PC-9 (cell line): ENCODE data around the gene DHRSX. TPM values are rescaled to one million over a fixed set of nuclear protein-coding genes. Genes with fewer than 3 reads are reported as not detected.
"Not testable (repeated sequence)": the region's sequence is repeated elsewhere in the genome, so short reads cannot be mapped to it uniquely, and the experiment has no call there.

Experiments
- BruUV-seq: library from RNA; stranded (reverse); fragments of 400-500 nt; replicated peaks from 2 replicates; lab custom pipeline; 2021; lab: Mats Ljungman, UMichigan
- CTCF ChIA-PET: fragments of 300-600 bp; sonication (Branson Sonifier 250); formaldehyde crosslinking; loops from one replicate; lab custom pipeline; 2022; ENCODE audit warnings: antibody characterized with exemption; lab: Charles Lee
- POLR2A ChIA-PET: fragments of 300-600 bp; sonication (Branson Sonifier 250); formaldehyde crosslinking; loops from one replicate; lab custom pipeline; 2022; ENCODE audit warnings: antibody characterized with exemption; ENCODE audit not compliant: unreplicated experiment; lab: Charles Lee
- DNase-seq, 2 experiments: peaks; one replicate each; pipeline versions ENCODE4 v3.0.0 to v3.0.0-alpha.2; 2015 to 2022; ENCODE audit warnings: mixed read lengths in 1 of 2
- H2AFZ ChIP-seq: fragments of 200-600 bp; sonication (generic); 2 replicates; pipeline ENCODE4 v1.8.1; 2017; ENCODE audit warnings: antibody characterized with exemption
- H3F3A ChIP-seq: fragments of 200-600 bp; sonication (generic); 2 replicates; pipeline ENCODE4 v1.8.1; 2017; ENCODE audit warnings: antibody characterized with exemption, mild to moderate bottlenecking, low read depth; ENCODE audit not compliant: insufficient read depth
- H3K27ac ChIP-seq: fragments of 200-600 bp; sonication (generic); 2 replicates; pipeline ENCODE4 v1.6.1; 2016; ENCODE audit warnings: mixed run types
- H3K27me3 ChIP-seq: fragments of 200-600 bp; sonication (generic); 2 replicates; pipeline ENCODE4 v1.6.1; 2016; ENCODE audit warnings: low read depth, mixed run types; ENCODE audit not compliant: insufficient read depth
- H3K36me3 ChIP-seq: fragments of 200-600 bp; sonication (generic); 2 replicates; pipeline ENCODE4 v1.6.1; 2016; ENCODE audit warnings: low read depth, mixed run types
- H3K4me1 ChIP-seq: fragments of 200-600 bp; sonication (generic); replicated peaks from 2 replicates; pipeline ENCODE4 v1.6.1; 2016; ENCODE audit warnings: mixed run types; ENCODE audit not compliant: insufficient read depth
- H3K4me2 ChIP-seq: fragments of 200-600 bp; sonication (generic); 2 replicates; pipeline ENCODE4 v1.6.1; 2017; ENCODE audit warnings: mixed run types
- H3K4me3 ChIP-seq: fragments of 200-600 bp; sonication (generic); 2 replicates; pipeline ENCODE4 v1.6.1; 2016; ENCODE audit warnings: mixed run types
- H3K79me2 ChIP-seq: fragments of 200-600 bp; sonication (generic); 2 replicates; pipeline ENCODE4 v1.6.1; 2017; ENCODE audit warnings: low read depth, mixed run types
- H3K9me2 ChIP-seq: fragments of 200-600 bp; sonication (generic); 2 replicates; pipeline ENCODE4 v1.8.1; 2017; ENCODE audit warnings: mild to moderate bottlenecking; ENCODE audit not compliant: insufficient read depth
- H3K9me3 ChIP-seq: fragments of 200-600 bp; sonication (generic); 2 replicates; pipeline ENCODE4 v1.8.1; 2016; ENCODE audit warnings: low read depth; ENCODE audit not compliant: insufficient read depth
- H4K20me1 ChIP-seq: fragments of 200-600 bp; sonication (generic); 2 replicates; pipeline ENCODE4 v1.8.1; 2017; ENCODE audit not compliant: insufficient read depth
- CTCF ChIP-seq: fragments of 200-600 bp; sonication (generic); conservative IDR thresholded peaks from 2 replicates; pipeline ENCODE4 v1.6.1; 2017; ENCODE audit warnings: mixed run types, antibody characterized with exemption, mild to moderate bottlenecking, moderate library complexity
- EZH2 ChIP-seq: fragments of 200-600 bp; sonication (generic); IDR thresholded peaks from 2 replicates; pipeline ENCODE4 v1.8.0; 2017; ENCODE audit warnings: antibody characterized with exemption, low read depth
- intact Hi-C: fragments of 100-400 bp; cut with micrococcal nuclease; formaldehyde crosslinking; loops from one replicate; pipeline ENCODE4 v1.10.0; 2022; ENCODE audit not compliant: unreplicated experiment
- total RNA-seq: library from RNA; stranded (reverse); gene quantifications from 2 replicates; pipeline ENCODE4 v1.2.3, GENCODE V29; 2021

Gene DHRSX
- total RNA-seq, 1 experiment from 2014 or later: 13.2 TPM

- TF ChIP-seq EZH2 (no peak), CTCF (no peak)
- no peak for DNase-seq
- ChIA-PET POLR2A (no interaction called here), CTCF (no interaction called here)
- Histone ChIP-seq H3K79me2 (no peaks in the 10 kb centered on the region), H3K9me3 (no peaks in the 10 kb centered on the region), H4K20me1 (no peaks in the 10 kb centered on the region), H3K27me3 (no peaks in the 10 kb centered on the region), H3K4me3 (no peak overlapping the region), H3K36me3 (no peaks in the 10 kb centered on the region), H3K9me2 (no peaks in the 10 kb centered on the region), H3K4me1 (no peaks in the 10 kb centered on the region), H3F3A (no peaks in the 10 kb centered on the region), H2AFZ (no peak overlapping the region), H3K4me2 (no peak overlapping the region), H3K27ac (no peak overlapping the region)
- intact Hi-C loops: no loop called here
- BruUV-seq: no TSS peak
These were observed 8.0 kb upstream of the DHRSX start for GRCh38 chrX:2508648-2509335.

- TF ChIP-seq CTCF: no peak
- TF ChIP-seq EZH2: no peak
- H3K9me3 ChIP-seq: no peaks in the 10 kb centered on the region
- H3F3A ChIP-seq: peaks cover 4% of the 10 kb centered on the region; the same call in 1 of the 2 replicates
- H3K4me2 ChIP-seq: no peak overlapping the region
- H3K4me1 ChIP-seq: peaks cover under 1% of the 10 kb centered on the region; the same call in 1 of the 2 replicates
- BruUV-seq: no TSS peak
- no peaks in the 10 kb centered on the region for H3K9me2 ChIP-seq
- no peaks in the 10 kb centered on the region for H4K20me1 ChIP-seq
- POLR2A ChIA-PET: no interaction called here
- H3K27ac ChIP-seq: no peak overlapping the region
- intact Hi-C loops: no loop called here
- CTCF ChIA-PET: no interaction called here
- H3K4me3 ChIP-seq: no peak overlapping the region
- no peaks in the 10 kb centered on the region for H3K36me3 ChIP-seq
- no peaks in the 10 kb centered on the region for H3K79me2 ChIP-seq
- H3K27me3 ChIP-seq: no peaks in the 10 kb centered on the region
- H2AFZ ChIP-seq: no peak overlapping the region
- DNase-seq: no peak
These were observed 7.3 kb upstream of the DHRSX start for GRCh38 chrX:2507904-2508627.

- POLR2A ChIA-PET: no interaction called here
- Histone ChIP-seq H3K9me3 (no peaks in the 10 kb centered on the region), H3F3A (peaks cover 10% of the 10 kb centered on the region; the same call in 1 of the 2 replicates), H3K27ac (no peak overlapping the region), H3K27me3 (no peaks in the 10 kb centered on the region), H3K79me2 (no peaks in the 10 kb centered on the region), H3K4me1 (peaks cover 10% of the 10 kb centered on the region; the same call in 1 of the 2 replicates), H3K4me2 (no peak overlapping the region), H3K4me3 (no peak overlapping the region), H2AFZ (no peak overlapping the region), H3K36me3 (no peaks in the 10 kb centered on the region), H3K9me2 (no peaks in the 10 kb centered on the region), H4K20me1 (no peaks in the 10 kb centered on the region)
- no peak for DNase-seq
- CTCF ChIA-PET: no interaction called here
- TF ChIP-seq EZH2 (no peak), CTCF (no peak)
- no TSS peak for BruUV-seq
- intact Hi-C loops: no loop called here
These were observed 6.4 kb upstream of the DHRSX start for GRCh38 chrX:2507196-2507595.

GRCh38 chrX:2505341-2505740 is 4.6 kb upstream of the DHRSX start:
- POLR2A ChIA-PET, H3K4me3 ChIP-seq, H3K27me3 ChIP-seq, H3K79me2 ChIP-seq, BruUV-seq, H3K9me2 ChIP-seq, H2AFZ ChIP-seq, CTCF ChIA-PET, H3K4me2 ChIP-seq, H3K9me3 ChIP-seq, H3K27ac ChIP-seq, H4K20me1 ChIP-seq, DNase-seq, H3K36me3 ChIP-seq, intact Hi-C loops: not testable (repeated sequence)
- Histone ChIP-seq H3F3A (peaks cover 10% of the 10 kb centered on the region; the same call in 1 of the 2 replicates), H3K4me1 (peaks cover 13% of the 10 kb centered on the region; the same call in 1 of the 2 replicates)
